Neural cell (in vitro differentiated cells): ENCODE results near the gene KTI12. TPM values are rescaled to one million over a fixed set of nuclear protein-coding genes. Genes with fewer than 3 reads are reported as not detected.

Experiments used
- H2AFZ ChIP-seq: fragments of 200-600, 300-800 bp; sonication (generic), shearing (Covaris generic); 2 replicates; pipeline ENCODE4 v1.6.0; 2014; ENCODE audit warnings: low read depth, mild to moderate bottlenecking, antibody characterized with exemption, low read length, moderate library complexity
- H3F3A ChIP-seq: fragments of 200-600 bp; shearing (Covaris generic); 2 replicates; pipeline ENCODE4 v1.6.1; 2016; ENCODE audit warnings: mild to moderate bottlenecking, moderate library complexity, mixed read lengths, antibody characterized with exemption, low read length; ENCODE audit not compliant: insufficient read depth, poor library complexity, severe bottlenecking
- H3K27ac ChIP-seq: fragments of 200-600, 300-800 bp; sonication (generic), shearing (Covaris generic); 2 replicates; pipeline ENCODE4 v1.5.1; 2014; ENCODE audit warnings: mild to moderate bottlenecking, low read length, moderate library complexity
- H3K27me3 ChIP-seq: fragments of 300-800, 200-600 bp; sonication (generic), shearing (Covaris generic); 2 replicates; pipeline ENCODE4 v1.6.0; 2014; ENCODE audit warnings: mild to moderate bottlenecking, low read depth, low read length, moderate library complexity; ENCODE audit not compliant: insufficient read depth
- H3K36me3 ChIP-seq: fragments of 300-800, 200-600 bp; sonication (generic), shearing (Covaris generic); 2 replicates; pipeline ENCODE4 v1.5.1; 2014; ENCODE audit warnings: mild to moderate bottlenecking, antibody characterized with exemption, low read length, moderate library complexity; ENCODE audit not compliant: insufficient read depth
- H3K4me2 ChIP-seq: fragments of 300-800, 200-600 bp; sonication (generic), shearing (Covaris generic); 2 replicates; pipeline ENCODE4 v1.6.0; 2014; ENCODE audit warnings: mild to moderate bottlenecking, low read length
- H3K4me3 ChIP-seq: fragments of 300-800, 200-600 bp; sonication (generic), shearing (Covaris generic); 2 replicates; pipeline ENCODE4 v1.5.1; 2014; ENCODE audit warnings: mild to moderate bottlenecking, low read length, moderate library complexity
- H3K79me2 ChIP-seq: fragments of 200-600 bp; shearing (Covaris generic); replicated peaks from 2 replicates; pipeline ENCODE4 v1.6.0; 2014; ENCODE audit warnings: mild to moderate bottlenecking, low read length, moderate library complexity; ENCODE audit not compliant: insufficient read depth
- H3K9ac ChIP-seq: fragments of 300-800, 200-600 bp; sonication (generic), shearing (Covaris generic); 2 replicates; pipeline ENCODE4 v1.6.1; 2016; ENCODE audit warnings: mild to moderate bottlenecking, low read length, mixed read lengths
- H3K9me2 ChIP-seq: fragments of 200-600 bp; shearing (Covaris generic); 2 replicates; pipeline ENCODE4 v1.6.1; 2016; ENCODE audit warnings: mild to moderate bottlenecking, low read length, mixed read lengths; ENCODE audit not compliant: insufficient read depth
- H3K9me3 ChIP-seq: fragments of 200-600, 300-800 bp; sonication (generic), shearing (Covaris generic); 2 replicates; pipeline ENCODE4 v1.6.1; 2016; ENCODE audit warnings: mild to moderate bottlenecking, mixed run types, low read length, moderate library complexity, mixed read lengths
- H4K20me1 ChIP-seq: fragments of 200-600 bp; shearing (Covaris generic); 2 replicates; pipeline ENCODE4 v1.6.1; 2016; ENCODE audit warnings: mild to moderate bottlenecking, mixed run types; ENCODE audit not compliant: insufficient read depth
- EP300 ChIP-seq: fragments of 450-650 bp; conservative IDR thresholded peaks from 2 replicates; pipeline ENCODE4 v1.6.1; 2014; ENCODE audit warnings: antibody characterized with exemption, mild to moderate bottlenecking, moderate library complexity; ENCODE audit not compliant: poor library complexity, severe bottlenecking
- EZH2 ChIP-seq: fragments of 200-600, 300-800 bp; shearing (Covaris generic), sonication (generic); IDR thresholded peaks from 2 replicates; pipeline ENCODE4 v1.6.1; 2014; ENCODE audit warnings: antibody characterized with exemption, low read length, borderline replicate concordance, mild to moderate bottlenecking; ENCODE audit not compliant: insufficient read depth, poor library complexity, severe bottlenecking
- MXI1 ChIP-seq: fragments of 450-650 bp; conservative IDR thresholded peaks from 2 replicates; pipeline ENCODE4 v1.6.1; 2014; ENCODE audit warnings: antibody characterized with exemption, mild to moderate bottlenecking; ENCODE audit not compliant: poor library complexity, severe bottlenecking
- POLR2AphosphoS5 ChIP-seq: IDR thresholded peaks from 2 replicates; pipeline ENCODE4 v1.6.1; 2012
- RAD21 ChIP-seq: fragments of 450-650 bp; conservative IDR thresholded peaks from 2 replicates; pipeline ENCODE4 v1.6.1; 2014; ENCODE audit warnings: antibody characterized with exemption, mild to moderate bottlenecking, moderate library complexity
- SMC3 ChIP-seq: fragments of 450-650 bp; conservative IDR thresholded peaks from 2 replicates; pipeline ENCODE4 v1.6.1; 2014; ENCODE audit warnings: antibody characterized with exemption, mild to moderate bottlenecking, moderate library complexity; ENCODE audit not compliant: poor library complexity
- TAF1 ChIP-seq: IDR thresholded peaks from 2 replicates; pipeline ENCODE4 v1.6.1; 2012; ENCODE audit warnings: low read depth
- polyA plus RNA-seq: library from polyadenylated mRNA; depleted of rRNA; stranded (reverse); fragments of >200 nt; gene quantifications from 2 replicates; pipeline ENCODE4 v1.2.3, GENCODE V29; 2014
- TF ChIP-seq, protein P1 (sequence below): fragments of 450-650 bp; IDR thresholded peaks from 2 replicates; pipeline ENCODE4 v1.5.1; 2014; ENCODE audit warnings: antibody characterized with exemption, mild to moderate bottlenecking, moderate library complexity; ENCODE audit not compliant: poor library complexity, severe bottlenecking
- TF ChIP-seq, protein P2 (sequence below): IDR thresholded peaks from 2 replicates; pipeline ENCODE4 v1.6.1; 2012; ENCODE audit warnings: borderline replicate concordance

The KTI12 gene
- polyA plus RNA-seq, 1 donor from 2014 or later, result 14.0 TPM

DNA sequence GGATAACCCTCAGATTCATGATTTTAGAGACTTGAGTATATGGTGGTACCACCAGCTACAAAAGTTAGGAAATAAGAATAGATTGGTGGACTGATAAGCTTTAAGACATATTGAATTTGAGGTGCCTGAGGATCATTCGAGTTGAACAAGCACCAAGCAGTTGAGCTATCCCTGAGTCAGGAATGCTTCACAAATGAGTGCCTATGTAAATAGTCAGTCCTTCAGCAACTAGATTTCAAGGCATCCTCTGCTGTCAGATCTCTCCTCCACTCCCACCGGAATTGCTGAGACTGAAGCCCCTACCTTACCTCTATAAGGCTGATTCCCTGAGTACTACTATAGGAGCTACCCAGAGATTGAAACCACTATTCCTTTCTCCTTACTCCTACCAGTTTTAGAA is 29.6 kb upstream of the KTI12 start:
- peaks cover 12% of the 10 kb centered on the region for H3K36me3 ChIP-seq
- H4K20me1 ChIP-seq, result peaks cover 3% of the 10 kb centered on the region

DNA sequence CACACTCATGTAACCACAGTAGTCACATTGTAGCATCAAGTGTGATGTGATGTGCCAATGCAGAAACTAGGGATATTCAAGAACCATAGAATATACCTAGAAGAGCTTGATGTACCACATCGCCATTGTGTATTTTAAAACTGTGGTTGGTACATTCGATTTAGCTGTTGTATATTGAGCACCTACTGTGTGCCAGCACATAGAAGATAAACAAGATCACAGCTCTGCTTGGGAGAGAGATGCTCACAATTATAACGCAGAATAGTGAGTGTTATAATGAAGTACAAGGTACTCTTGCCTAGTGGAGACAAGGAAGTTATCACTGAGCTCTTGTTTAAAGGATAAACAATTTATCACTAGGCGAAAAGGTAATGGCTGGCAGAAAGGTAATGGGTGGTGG is 27.2 kb upstream of the KTI12 start:
- Histone ChIP-seq H3K79me2 (peaks cover 54% of the 10 kb centered on the region), H4K20me1 (peaks cover 3% of the 10 kb centered on the region)

More for the DNA sequence above, 29.6 kb upstream of the KTI12 start:
- no peak overlapping the region for H3K9ac ChIP-seq
- TF ChIP-seq, protein P1, sequence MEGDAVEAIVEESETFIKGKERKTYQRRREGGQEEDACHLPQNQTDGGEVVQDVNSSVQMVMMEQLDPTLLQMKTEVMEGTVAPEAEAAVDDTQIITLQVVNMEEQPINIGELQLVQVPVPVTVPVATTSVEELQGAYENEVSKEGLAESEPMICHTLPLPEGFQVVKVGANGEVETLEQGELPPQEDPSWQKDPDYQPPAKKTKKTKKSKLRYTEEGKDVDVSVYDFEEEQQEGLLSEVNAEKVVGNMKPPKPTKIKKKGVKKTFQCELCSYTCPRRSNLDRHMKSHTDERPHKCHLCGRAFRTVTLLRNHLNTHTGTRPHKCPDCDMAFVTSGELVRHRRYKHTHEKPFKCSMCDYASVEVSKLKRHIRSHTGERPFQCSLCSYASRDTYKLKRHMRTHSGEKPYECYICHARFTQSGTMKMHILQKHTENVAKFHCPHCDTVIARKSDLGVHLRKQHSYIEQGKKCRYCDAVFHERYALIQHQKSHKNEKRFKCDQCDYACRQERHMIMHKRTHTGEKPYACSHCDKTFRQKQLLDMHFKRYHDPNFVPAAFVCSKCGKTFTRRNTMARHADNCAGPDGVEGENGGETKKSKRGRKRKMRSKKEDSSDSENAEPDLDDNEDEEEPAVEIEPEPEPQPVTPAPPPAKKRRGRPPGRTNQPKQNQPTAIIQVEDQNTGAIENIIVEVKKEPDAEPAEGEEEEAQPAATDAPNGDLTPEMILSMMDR, result no peak
- TF ChIP-seq TAF1 (no peak), MXI1 (no peak), RAD21 (no peak), EZH2 (no peak), EP300 (no peak), SMC3 (no peak), POLR2AphosphoS5 (no peak)
- TF ChIP-seq, protein P2, sequence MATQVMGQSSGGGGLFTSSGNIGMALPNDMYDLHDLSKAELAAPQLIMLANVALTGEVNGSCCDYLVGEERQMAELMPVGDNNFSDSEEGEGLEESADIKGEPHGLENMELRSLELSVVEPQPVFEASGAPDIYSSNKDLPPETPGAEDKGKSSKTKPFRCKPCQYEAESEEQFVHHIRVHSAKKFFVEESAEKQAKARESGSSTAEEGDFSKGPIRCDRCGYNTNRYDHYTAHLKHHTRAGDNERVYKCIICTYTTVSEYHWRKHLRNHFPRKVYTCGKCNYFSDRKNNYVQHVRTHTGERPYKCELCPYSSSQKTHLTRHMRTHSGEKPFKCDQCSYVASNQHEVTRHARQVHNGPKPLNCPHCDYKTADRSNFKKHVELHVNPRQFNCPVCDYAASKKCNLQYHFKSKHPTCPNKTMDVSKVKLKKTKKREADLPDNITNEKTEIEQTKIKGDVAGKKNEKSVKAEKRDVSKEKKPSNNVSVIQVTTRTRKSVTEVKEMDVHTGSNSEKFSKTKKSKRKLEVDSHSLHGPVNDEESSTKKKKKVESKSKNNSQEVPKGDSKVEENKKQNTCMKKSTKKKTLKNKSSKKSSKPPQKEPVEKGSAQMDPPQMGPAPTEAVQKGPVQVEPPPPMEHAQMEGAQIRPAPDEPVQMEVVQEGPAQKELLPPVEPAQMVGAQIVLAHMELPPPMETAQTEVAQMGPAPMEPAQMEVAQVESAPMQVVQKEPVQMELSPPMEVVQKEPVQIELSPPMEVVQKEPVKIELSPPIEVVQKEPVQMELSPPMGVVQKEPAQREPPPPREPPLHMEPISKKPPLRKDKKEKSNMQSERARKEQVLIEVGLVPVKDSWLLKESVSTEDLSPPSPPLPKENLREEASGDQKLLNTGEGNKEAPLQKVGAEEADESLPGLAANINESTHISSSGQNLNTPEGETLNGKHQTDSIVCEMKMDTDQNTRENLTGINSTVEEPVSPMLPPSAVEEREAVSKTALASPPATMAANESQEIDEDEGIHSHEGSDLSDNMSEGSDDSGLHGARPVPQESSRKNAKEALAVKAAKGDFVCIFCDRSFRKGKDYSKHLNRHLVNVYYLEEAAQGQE, result no peak
- no peaks in the 10 kb centered on the region for H3F3A ChIP-seq
- H3K9me2 ChIP-seq, result no peaks in the 10 kb centered on the region
- no peak overlapping the region for H2AFZ ChIP-seq
- no peaks in the 10 kb centered on the region for H3K27me3 ChIP-seq
- H3K27ac ChIP-seq, result no peak overlapping the region
- H3K9me3 ChIP-seq, result no peaks in the 10 kb centered on the region
- H3K4me2 ChIP-seq, result no peak overlapping the region
- H3K4me3 ChIP-seq, result no peak overlapping the region
- peaks cover 35% of the 10 kb centered on the region for H3K79me2 ChIP-seq

More for the DNA sequence above, 27.2 kb upstream of the KTI12 start:
- H3K27ac ChIP-seq, result no peak overlapping the region
- H2AFZ ChIP-seq, result no peak overlapping the region
- no peaks in the 10 kb centered on the region for H3K27me3 ChIP-seq
- H3K9me2 ChIP-seq, result no peaks in the 10 kb centered on the region
- no peak for TF ChIP-seq MXI1
- TF ChIP-seq TAF1, result no peak
- TF ChIP-seq, protein P2, result no peak
- no peak for TF ChIP-seq RAD21
- TF ChIP-seq, protein P1, result no peak
- TF ChIP-seq POLR2AphosphoS5, result no peak
- no peak for TF ChIP-seq EZH2
- TF ChIP-seq SMC3, result no peak
- no peak for TF ChIP-seq EP300
- no peak overlapping the region for H3K4me2 ChIP-seq
- no peak overlapping the region for H3K4me3 ChIP-seq
- no peaks in the 10 kb centered on the region for H3F3A ChIP-seq
- H3K9ac ChIP-seq, result no peak overlapping the region
- H3K36me3 ChIP-seq, result peaks cover 10% of the 10 kb centered on the region
- H3K9me3 ChIP-seq, result no peaks in the 10 kb centered on the region
